M059J (cell line): ENCODE measurements around the gene DIPK1C. TPM values are rescaled to one million over a fixed set of nuclear protein-coding genes. Genes with fewer than 3 reads are reported as not detected.

Experiments
- DNase-seq: peaks from one replicate; pipeline ENCODE4 v3.0.0-alpha.2; 2012; ENCODE audit warnings: low read depth
- total RNA-seq: library from RNA; depleted of rRNA; stranded (reverse); fragments of >200 nt; shearing (Covaris generic); gene quantifications from 2 replicates; pipeline ENCODE4 v1.2.3, GENCODE V29; 2014

The DIPK1C gene
- total RNA-seq, 1 experiment from 2014 or later, result not detected

GRCh38 chr18:74482697-74483096, 25.6 kb upstream of the DIPK1C start:
- DNase-seq, result no peak

GRCh38 chr18:74480149-74480651, 23.1 kb upstream of the DIPK1C start:
- no peak for DNase-seq

DNA sequence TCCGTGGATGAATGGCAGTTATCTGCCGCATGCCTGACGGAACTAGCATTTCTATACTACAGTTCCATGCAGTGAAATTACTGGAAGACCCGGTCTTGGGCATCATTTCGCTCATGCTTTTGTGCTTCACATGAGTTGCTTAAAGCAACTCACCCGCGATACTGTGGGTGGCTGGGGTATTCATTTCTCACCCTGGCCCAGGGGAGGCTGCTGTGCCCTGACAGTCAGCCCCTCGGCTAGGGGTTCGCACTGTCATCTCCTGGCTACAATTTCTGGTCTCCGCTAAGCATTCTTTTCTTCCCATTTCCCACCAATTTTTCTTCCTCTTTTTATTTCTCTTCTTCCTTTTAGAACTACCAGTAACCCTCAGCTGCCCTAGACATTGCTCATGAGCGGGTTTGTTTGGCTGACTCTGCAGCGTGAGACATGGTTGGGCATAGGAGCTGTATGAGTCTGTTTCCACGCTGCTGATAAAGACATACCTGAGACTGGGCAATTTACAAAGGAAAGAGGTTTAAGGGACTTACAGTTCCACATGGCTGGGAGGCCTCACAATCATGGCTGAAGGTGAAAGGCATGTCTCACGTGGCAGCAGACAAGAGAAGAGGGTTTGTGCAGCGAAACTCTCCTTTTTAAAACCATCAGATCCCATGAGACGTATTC, 22.5 kb upstream of the DIPK1C start:
- DNase-seq, result no peak

DNA sequence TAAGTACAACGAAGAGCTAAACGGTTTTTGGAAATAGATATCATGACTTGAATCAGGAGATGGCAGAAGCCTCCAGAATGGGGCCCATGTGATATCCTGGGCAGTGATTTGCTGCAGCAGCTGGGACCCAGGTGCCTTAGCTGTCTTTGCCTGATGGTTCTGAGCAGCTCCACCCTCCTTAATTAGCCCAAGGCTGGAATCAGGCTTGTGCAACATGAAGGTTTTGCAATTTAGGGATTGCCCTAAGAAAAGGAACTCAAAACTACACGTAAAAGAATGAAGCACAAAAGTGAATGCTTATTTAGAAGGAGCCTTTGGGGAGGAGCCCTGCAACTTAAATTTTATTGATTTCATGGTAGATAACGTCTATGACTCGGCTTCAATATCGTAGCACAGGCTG, 21.8 kb upstream of the DIPK1C start:
- DNase-seq, result no peak

GRCh38 chr18:74478316-74478715, 21.2 kb upstream of the DIPK1C start:
- DNase-seq, result no peak

DNA sequence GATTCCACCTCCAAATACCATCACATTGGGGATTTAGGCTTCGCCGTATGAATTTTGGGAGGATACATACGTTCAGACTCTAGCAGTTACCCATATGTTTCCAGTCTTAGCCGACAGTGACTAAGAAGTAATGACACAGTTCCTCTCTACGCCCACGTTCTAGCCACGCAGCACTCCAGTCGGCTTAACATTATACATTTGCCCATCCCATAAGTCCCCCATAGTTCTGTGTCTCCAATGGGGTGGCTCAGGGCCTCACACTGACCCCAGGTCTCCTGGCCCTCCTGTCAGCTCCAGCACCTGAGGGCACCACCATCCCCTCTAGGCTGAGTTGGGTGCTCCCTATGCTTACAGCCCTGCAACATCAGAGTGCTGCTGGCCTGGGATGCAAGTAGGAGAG, 20.7 kb upstream of the DIPK1C start:
- DNase-seq, result no peak

- DNase-seq, result no peak
Observed at GRCh38 chr18:74476140-74476539, 19.0 kb upstream of the DIPK1C start.

DNA sequence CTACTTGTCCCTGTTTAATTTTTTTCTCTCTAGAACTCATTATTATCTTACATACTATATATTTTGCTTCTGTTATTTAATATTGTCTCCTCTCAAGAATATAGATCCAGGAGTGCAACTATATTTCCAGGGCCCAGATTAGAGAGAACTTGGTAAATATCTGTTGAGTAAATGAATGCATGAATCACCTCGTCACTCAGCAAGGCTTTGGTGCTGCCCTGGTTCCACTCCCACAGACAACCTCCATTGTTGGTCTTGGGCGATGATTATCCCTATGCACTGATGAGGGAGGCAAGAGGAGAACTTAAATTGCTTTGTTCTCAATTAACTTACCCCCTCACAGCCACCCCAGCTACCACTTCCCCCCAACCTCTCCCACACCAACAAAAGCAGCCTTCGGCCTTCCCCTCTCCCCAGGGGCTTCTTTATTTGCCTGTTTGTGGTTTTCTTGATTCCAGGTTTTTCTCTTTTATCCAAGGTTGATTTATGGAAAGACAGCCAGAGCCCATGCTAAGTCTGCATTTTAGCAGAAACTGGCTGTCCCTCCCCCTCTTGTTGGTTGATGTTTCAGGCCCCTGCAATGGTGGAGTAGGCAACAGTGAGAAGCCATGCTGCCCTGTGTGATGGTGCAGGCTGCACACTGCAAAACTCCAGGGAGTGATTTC, 17.0 kb upstream of the DIPK1C start:
- DNase-seq, result no peak

DNA sequence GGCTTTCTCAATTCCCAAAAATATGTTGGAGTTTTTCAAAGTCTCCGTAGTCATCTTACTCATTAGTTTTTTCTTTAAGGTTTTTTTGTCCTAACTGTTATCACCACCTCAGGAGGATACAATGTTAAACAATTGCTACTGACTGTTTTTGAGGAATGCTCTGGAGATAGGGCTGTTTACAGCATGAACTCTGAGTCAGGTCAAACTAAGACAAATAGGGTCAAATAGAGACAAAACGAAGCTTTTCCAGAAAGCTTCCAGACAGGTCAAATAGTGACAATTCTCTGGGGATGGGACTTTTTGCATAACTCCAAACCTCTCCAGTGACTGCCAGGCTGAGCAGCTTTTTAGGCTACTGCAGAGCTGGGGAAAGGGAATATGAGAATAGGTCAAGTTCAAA, 15.2 kb upstream of the DIPK1C start:
- DNase-seq, result no peak

DNA sequence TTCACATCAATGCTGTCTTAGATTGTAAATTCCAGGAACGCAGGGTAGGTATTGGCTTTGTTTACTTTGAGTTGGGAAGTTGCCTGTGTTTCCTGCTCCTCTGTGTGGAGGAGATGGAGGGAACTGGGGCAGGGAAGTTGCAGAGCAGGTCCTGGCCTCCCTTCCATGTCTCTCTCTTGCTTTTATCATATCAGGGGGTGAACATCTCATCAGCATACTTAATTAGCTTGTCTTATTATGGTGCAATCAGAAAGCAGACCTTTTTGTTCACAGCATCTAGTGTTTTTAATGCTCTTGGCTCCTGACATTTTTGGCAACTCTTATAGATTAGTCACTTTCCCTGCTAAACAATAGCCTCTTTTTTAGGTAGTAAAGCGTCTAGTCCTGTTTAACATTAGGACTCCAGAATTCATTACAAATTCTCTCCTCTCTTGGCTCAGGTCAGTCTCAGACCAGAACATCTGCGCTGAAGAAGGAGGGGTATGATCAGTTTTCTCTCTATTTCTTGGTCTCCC, 11.5 kb upstream of the DIPK1C start:
- peak; percentile 4 for DNase-seq

GRCh38 chr18:74465775-74466174, 8.7 kb upstream of the DIPK1C start:
- DNase-seq, result no peak

GRCh38 chr18:74463983-74464382, 6.9 kb upstream of the DIPK1C start:
- DNase-seq, result no peak

- DNase-seq, result no peak
Observed at GRCh38 chr18:74463254-74463653, 6.1 kb upstream of the DIPK1C start.

- DNase-seq, result no peak
Observed at GRCh38 chr18:74460825-74461224, 3.7 kb upstream of the DIPK1C start.

GRCh38 chr18:74459889-74460288, 2.8 kb upstream of the DIPK1C start:
- no peak for DNase-seq

- DNase-seq, result no peak
Observed at GRCh38 chr18:74457725-74458421, 765 bp upstream of the DIPK1C start.

DNA sequence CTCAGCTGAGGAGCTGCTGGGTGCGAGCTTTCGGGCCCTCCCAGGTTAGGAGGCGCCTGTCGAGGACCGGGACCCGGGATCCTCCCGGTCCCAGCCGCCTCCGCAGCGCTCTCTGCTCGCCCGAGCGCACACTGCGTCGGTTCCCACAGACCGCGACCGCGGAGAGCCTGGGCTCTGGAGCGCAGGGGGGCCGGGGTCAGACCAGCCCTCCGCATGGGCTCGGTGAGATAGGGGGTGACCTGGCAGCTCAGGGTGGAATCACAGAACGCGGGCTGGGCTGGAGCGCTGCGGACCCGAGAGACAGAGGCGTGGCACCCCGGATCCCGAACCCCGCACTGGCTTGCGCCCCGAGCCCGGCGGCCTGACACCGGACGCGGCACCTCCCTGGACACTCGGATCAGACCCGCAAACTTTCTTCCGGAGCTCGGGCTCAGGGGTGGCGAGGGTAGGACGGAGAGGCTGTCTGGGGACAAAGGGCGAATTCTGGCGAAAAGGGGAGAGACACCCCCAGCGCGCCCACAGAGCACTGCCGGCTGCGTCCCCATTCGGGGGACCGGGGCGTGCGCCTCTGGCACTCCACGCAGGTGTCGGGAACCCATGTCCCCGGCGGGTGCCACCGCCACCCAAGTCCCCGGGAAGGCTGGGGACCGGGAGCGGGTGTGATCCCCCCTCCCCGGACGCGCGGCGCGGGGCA, 612 bp downstream of the DIPK1C start:
- DNase-seq, result no peak

DNA sequence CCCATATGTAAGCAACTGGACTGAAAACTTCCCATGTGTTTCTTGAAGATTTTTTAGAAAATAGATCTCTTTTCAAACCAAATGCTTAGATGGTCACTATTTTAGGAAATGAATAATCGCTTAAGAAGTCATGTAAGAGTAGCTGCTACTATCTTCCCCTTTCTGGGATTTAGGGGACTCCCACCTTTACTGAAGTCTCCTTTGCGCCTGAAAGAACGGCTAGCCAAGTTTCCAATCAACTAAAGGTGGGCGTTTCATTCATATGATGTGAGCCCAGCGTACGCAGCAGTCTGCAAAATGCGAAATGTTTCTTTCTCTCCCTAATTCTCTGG, 1.1 kb downstream of the DIPK1C start:
- DNase-seq, result no peak

- no peak for DNase-seq
Observed at GRCh38 chr18:74455386-74455785, 1.7 kb downstream of the DIPK1C start.

GRCh38 chr18:74454279-74454751, 2.8 kb downstream of the DIPK1C start:
- no peak for DNase-seq

DNA sequence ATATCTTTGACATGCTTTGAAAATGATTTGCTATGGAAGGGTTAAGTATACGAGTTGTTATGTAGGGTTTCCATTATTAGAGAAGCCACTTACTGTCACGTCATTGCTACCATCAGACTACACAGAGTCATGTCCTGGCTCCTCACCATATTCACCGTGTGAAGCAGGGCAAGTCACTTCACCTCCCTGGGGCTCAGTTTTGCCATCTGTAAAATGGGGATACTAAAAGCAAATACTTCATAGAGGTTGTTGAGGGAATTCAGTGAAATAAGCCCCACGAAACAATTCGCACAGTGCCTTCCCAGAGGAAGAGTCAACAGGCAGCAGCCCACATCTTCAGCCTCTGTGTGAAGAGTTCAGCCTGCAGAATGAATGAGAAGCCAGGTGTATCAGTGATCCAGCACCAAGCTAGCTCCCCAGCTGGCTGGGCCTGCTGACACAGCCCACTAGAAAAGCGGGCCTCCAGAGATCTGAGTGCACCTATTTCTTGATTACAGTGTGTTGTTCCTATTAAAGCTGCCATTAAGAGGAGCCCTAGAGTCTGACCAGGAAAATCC, 3.4 kb downstream of the DIPK1C start:
- no peak for DNase-seq
